HG02642 (cell line): ENCODE results near the gene PYGL.
A peak's percentile ranks its signal among the peaks of the same experiment; 100 is the strongest.
"Not testable (repeated sequence)": the region's sequence is repeated elsewhere in the genome, so short reads cannot be mapped to it uniquely, and the experiment has no call there.

Experiments used
- ATAC-seq: cut with Tn5 transposase; IDR thresholded peaks from one replicate; pipeline ENCODE4 v1.9.1; 2021; ENCODE audit warnings: mild to moderate bottlenecking; ENCODE audit not compliant: unreplicated experiment, poor library complexity

The PYGL gene

DNA sequence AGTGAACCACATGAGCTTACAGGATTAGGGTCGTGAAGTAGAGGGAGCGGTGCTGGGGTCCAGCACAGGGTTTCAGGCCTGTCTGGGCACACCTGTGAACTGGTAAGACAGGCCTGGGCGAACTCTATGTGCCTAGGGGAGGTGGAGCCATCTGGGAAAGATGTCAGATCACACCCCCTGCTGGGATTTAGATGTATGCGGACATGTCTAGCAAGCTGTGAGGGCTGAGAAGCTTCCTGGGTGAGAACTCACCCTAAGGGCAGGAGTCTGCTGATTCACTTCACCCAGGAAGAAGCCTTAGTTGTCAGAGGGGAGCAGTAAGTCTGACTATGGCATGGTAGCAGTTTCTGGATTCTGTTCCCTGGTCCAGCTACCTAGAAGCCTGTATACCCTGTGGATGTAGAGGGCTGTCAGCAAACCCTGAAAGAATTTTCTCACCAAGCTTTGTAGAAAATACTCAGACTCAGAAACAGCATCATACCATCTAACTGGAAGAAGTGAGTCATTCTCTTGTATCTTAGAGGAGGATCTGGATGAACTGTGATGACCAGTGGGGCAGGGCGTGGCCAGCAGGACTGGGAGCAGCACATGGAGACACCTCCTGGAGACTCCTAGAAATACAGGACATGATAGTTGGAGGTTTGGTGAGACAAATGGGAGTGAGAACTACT, 11.2 kb upstream of the PYGL start:
- ATAC-seq, result no peak

DNA sequence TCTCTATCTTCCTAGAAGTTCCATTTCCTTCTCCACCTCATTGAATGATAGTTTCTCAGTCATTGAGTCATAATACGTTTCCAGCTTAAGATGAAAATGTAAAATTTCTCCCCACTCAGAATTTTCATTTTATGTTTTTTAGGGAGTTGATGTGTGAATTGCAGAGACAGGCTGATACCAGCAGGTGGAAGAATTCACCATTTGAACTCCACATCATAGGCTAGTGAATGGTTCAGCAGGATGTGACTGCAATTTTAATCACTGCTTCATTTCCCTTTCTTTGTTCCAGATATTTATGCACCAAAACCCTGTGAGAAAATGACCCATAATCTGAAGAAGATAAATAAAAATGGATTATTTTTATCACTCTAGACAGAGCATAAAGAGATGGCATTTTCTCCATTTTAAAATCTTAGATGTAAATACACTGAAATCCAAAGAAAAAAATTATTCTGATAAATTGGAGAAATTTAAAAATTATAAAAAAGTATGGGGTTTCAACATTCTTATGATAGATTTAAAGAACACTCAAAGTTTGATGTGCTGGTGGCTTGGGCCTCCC, 10.6 kb upstream of the PYGL start:
- no peak for ATAC-seq

DNA sequence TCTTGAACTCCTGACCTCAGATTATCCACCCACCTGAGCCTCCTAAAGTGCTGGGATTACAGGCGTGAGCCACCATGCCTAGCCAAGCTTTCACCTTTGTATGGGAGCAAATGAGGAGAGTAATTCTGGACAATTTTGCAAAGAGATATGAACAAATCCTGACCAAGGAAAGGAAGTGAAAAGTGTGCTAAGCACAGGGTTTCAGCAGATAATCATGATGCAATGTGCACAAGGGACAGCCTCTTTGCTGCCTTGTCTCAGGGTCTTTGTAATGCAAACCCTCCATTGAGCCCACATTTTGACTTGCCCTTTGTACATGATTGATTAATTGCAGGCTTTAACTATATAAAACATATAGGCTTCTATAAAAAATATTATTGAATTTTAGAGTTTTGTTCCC, 9.2 kb upstream of the PYGL start:
- no peak for ATAC-seq

DNA sequence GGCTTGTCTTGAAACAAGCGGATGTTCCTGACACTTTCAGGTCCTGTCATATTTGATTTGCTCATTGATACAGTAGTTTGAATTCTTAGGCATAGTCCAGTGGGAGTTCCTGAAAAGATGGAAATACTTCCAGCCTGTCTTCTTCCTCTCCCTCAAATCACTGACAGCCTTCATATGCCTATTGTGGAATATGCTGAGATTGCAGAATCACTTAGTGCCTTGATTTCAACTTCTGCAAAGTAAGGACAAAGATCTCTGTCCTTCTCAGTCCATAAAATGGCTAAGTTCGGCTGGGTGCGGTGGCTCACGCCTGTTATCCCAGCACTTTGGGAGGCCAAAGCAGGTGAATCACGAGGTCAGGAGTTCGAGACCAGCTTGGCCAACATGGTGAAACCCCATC, 6.7 kb upstream of the PYGL start:
- no peak for ATAC-seq

DNA sequence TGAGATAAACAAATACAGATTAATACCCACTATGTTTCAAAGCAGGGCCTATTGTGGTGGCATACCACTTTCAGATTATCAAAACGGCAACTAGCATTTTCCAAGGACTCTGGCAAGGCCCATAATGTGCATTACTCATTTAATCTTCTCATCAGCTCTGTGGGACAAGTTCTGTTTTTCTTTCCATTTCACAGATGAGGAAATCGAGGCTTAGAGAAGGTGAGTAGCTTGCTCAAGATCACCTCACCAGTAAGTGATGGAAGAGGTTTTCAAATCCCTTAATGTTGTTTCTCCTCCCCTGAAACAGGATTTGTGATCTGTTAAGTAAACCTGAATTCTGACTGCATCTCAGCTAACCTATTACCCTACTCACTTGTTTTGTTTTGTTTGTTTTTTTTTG, 3.9 kb upstream of the PYGL start:
- no peak for ATAC-seq

DNA sequence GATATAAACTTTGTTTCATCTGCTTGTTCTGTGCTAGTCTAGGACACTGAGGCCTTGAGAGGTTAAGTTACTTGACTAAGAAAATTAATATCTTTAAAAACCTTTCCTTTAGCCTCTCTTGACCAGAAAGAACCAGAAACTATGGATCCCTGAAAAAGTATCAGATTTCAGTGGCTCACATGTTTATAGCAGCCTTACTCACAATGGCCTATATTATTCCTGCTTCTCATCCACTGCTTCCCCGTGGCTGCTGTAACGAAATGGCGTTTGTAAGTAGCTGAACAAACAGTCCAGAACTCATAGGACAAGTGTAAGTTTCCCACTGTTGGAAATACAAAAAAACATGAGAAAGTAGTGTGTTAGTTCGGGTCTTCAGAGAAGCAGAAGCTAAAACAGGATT, 3.2 kb upstream of the PYGL start:
- no peak for ATAC-seq

DNA sequence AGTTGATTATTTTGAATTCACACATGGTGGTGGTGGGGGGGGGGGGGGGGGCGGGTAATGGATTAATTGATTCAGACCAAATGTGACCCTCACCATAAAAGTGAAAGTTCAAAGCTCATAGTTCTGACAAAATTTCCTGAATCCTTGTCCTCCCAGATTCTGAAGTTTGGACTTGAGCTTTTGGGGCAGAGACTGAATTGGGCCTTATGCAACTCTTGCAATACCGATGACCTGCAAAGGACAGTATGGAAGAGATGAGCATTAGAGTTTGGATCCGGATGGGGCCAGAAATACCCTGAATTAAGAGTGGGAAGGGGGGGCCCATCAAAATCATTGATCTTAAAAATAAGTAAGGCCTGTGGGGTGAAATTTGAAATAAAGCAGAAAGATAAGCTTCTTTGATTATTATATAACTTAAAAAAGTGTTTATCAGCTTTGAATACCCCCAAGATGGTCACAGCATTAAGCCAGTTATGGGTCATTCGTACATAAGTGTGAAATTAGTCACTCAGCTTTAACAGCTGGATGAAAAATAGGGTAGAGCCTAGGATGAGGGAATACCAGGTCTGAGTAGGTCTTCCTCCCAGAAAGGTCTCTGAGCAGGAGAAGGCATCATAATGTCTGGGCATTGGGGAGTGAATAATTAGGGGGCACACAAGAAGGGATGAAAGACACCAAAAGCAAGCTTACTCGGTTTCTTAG, 2.1 kb upstream of the PYGL start:
- no peak for ATAC-seq

DNA sequence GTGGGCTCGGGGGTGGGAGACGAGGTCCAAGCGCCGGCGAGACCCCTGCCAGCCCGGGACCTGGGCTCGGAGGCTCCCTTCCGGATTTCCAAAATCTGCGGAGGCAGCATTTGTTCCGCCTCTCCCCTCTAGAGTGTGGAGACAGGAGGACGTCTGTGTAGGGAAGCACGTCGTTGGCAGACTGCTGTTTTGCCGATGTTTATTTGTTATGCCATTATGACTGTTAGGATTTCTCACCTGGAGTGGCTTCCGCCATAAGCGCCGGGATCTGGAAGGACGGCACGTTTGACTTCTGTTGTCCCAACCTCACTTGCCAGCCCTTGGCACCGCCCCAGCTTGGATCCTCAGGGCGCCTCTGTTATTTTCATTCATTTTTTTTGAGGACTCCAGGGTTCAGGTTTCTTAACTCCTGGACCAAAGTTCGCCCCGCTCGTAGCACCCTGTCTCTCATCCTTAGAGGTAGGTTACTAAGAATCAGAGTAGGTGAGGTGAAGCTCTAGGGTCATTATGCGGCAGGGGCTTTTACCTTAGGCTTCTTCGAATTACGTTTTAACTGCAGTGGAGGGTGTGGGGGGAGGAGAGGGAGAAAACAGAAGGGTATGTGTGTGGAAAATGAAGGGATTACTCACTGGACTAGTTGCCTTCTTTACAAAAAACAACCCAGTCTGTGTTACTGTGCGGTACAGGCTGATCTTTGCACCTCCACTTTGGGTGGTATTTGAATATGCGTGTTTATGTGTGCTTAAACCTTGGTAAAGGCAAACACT, 547 bp upstream of the PYGL start:
- peak; percentile 16 for ATAC-seq

DNA sequence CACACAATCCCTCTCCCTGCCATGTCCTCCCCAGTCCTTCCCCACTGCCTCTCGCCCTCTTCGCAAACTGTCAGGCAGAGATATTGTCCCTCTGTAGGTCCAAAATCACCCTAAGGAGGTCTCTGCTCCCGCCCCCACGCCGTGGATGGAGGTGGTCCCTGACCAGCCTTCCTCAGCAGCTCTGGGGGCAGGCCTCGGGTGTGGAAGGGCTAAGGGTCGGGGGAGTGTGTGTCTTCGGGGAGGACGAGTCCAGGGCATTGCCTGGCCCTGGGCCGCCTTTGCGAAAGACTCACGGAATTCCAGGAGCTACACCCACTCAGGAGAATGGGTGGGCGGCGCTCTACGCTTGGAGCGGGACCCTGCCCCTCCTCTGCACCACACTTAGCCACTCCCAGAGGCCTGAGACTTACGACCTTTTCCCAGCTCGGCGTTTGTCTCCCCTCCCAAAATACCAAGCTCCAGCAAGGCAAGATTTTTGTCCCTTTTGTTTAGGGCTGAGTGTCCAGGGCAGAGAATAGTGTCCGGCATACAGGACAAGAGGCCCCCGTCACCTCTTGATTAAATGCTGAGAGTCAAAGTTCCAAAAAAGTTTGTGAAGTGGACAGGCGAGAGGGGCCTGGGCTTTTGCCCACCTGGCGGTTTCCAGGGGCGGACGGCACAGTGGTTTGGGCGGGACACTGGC, 881 bp downstream of the PYGL start:
- no peak for ATAC-seq

DNA sequence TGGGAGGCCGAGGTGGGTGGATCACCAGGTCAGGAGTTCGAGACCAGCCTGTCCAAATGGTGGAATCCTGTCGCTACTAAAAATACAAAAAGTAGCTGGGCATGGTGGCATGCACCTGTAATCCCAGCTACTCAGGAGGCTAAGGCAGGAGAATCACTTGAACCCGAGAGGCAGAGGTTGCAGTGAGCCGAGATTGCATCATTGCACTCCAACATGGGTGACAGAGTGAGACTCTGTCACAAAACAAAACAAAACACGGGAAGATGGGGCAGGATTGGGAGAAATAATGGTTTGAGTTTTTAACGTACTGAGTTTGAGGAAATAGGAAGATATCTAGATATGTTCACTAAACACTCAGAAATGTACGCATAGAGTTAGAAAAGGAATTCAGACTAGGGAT, 2.6 kb downstream of the PYGL start:
- ATAC-seq, result not testable (repeated sequence)

DNA sequence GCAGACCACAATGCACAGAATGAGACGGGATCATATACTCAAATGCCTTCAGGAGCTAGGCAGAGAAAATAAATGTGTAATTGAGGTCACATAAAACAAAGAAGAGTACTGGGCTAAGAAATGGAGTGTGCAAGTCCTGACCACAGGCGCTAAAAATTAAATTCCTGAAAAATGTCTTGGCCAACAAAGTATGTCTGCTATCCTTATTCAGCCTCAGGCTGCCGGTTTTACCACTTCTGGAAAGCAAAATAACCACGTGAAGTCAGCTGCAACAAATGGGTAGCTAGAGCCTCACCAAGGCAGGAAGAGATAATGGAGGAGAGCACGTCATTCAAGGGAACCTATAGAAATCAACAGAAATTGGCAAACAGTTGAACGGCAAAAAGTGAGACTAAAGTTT, 3.1 kb downstream of the PYGL start:
- ATAC-seq, result no peak

DNA sequence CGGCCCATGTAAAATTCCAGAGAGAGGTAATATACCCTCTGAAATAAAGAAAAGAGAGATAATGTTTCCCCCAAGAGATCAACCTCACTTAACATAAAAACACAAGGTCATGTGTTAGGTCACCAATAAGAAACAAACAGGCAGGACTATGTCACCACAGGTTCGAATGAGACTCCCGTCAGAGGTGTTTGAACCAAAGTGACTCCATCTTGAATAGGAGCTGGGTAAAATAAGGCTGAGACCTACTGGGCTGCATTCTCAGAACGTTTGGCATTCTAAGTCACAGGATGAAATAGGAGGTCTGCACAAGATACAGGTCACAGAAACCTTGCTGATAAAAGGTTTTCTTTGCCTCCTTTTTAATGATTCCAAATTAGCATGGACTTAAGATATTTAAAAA, 6.5 kb downstream of the PYGL start:
- no peak for ATAC-seq

DNA sequence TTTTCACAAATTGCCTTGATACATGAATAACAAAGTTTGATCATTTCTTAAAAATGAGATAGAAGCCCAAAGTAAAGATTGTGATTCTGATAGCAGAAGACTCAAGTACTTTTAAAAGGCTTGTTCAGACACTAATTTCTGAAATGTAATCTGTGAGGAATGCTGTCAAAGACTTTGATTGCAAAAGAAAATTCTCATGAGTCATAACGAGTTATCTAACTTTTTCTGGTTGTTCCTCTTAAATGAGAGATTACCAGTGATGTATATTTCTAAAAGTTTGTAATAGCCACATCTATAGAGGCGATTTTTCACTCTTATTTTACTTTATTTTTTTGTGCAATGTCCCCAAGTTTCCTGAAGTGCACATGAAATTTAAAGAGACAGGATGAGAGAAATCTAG, 7.0 kb downstream of the PYGL start:
- ATAC-seq, result no peak

DNA sequence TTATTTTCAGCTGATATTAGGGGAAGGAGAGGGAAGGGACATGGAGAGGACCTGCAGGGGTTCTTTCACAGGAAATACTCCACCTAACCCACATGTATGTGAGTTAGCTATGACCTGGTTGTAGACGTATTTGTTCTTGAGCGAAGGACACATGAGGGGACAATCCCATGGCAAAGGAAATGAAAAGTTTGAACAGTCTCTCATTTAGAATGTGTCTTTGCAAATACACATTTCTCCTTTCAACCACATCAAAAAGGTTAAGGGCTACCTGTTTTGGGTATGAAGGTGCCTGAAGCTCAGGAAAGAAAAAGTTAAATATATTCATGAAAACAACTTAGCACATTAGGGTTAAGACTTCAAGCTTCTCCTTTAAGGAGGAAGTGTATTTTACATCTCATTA, 7.4 kb downstream of the PYGL start:
- no peak for ATAC-seq

DNA sequence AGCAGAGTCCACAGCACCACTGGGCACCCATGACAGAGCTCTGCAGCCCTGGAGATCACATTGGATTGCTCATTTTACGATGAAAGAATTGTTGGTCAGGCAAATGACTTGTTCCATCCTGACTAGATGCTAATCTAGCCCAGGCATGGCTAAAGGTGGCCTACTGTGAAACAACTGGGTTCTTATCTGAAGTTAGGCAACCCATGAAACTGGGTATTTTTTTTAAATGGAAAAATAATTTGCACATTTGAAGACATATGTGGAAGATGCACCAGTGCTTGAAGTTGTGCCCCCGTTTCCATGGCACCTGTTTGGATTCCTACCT, 8.3 kb downstream of the PYGL start:
- ATAC-seq, result no peak

DNA sequence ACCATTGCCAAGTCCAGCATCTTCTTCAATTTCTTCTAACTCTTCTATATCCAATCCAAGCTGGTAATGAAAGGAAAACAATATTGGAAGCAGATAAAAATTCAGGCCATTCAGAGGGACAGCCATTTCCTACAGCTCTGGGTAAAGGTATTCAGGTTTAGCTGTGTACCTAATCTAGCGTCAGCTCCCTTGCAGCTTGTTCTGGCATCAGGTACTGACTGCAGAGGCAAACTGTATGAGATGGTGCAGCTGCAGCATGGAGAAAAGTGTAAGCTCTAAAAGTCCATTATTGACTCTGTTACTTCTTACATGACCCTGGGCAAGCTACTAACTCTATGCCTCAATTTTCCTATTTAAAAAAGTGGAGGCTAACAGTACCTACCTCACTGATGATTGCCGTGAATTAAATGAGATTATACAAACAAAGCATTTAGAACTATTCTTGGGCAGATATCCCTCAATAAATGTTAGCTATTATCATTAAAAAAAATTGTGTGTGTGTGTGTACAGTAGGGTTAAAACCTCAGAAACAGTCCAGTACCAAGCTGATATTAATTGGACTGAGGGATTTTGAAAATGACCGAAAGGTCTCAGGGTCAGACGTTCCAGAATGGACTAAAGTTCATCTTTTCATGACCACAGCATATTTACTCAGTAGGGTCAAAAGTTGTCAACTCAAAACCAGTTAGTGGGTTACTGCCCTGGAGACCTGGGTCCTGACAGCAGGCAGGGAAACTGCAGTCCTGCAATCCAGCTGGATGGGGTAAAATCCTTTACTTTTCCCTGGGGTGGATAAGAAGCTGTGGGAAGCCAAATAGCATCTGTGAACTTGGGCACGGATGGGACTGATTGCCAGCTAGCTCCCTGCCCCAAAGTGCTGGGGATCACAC, 8.9 kb downstream of the PYGL start:
- ATAC-seq, result no peak

DNA sequence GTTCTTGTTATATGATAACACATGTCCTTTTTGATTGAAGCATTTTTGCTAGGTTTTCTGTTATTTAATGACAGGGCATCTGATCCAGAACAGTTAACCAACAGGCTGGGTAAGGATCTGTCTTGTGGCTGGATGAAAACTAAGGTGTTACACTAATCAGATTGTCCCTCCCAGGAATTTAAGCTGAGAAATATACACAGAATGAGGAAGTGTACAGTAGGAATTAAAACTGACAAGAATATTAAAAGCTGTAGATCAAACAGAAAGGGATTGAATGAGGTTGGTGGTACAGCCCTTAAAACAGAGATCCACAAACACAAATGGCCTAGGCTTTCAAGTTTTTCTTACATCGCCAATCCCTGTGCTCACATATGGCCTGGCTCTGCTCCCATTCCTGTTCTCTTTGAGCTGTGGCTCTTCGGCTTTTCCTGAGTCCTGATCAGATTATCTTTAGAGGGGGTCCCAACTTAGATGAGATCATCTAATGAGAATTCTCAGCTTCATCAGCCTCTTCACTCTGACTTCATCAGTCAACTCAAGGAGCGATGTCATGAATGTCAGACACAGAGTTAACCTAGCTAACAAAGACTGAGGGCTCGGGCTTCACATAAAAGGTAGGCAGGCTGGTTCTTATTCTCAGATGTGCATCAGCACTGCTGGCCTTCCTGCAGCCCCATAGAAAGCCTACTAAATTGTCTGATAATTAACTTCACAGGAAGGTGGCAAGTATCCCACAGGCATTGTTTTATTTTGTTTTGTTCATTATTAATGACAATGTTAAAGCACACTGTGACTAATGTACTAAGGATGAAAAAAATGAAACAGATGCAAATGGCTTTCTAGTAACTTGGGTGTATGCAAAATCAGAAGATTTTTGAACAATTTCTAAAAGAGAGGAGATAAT, 11.4 kb downstream of the PYGL start:
- no peak for ATAC-seq

DNA sequence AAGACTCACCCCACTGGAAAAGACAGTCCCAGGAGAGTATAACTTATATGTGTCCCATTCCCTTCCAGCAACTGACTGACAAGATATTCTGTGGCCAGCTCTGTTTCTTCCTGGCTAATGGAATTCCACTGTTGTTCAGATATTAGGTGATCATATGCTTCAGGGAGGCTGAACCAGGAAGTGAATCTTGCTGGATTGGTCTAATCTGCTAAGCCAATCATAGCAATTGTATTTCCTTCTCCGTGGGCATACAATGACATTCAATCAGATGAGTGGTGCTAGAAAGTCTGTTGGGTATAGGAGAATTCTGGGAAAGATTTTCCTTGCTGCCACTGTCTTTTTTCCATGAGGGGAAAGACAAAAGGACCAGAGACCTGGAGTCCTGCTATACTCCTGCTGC, 12.1 kb downstream of the PYGL start:
- ATAC-seq, result no peak

DNA sequence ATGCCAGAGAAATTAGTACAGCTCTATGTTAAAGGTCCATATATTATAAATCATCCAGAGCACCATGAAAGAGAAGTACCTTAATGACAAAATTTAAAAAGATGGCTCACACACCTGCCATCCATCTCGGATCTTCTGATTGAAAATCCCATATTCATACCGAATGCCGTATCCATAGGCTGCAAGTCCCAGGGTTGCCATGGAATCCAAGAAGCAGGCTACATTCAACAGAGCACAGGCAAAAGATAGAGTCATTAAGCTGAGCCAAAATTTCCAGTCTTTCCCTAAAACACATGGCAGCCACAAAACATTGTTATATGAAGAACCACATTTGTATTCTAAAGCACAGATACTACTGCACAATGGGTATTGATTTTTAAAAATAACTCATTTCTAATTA, 12.7 kb downstream of the PYGL start:
- no peak for ATAC-seq
